ENCODE results near the gene MMP24OS.

- TF ChIP-seq, protein P1, sequence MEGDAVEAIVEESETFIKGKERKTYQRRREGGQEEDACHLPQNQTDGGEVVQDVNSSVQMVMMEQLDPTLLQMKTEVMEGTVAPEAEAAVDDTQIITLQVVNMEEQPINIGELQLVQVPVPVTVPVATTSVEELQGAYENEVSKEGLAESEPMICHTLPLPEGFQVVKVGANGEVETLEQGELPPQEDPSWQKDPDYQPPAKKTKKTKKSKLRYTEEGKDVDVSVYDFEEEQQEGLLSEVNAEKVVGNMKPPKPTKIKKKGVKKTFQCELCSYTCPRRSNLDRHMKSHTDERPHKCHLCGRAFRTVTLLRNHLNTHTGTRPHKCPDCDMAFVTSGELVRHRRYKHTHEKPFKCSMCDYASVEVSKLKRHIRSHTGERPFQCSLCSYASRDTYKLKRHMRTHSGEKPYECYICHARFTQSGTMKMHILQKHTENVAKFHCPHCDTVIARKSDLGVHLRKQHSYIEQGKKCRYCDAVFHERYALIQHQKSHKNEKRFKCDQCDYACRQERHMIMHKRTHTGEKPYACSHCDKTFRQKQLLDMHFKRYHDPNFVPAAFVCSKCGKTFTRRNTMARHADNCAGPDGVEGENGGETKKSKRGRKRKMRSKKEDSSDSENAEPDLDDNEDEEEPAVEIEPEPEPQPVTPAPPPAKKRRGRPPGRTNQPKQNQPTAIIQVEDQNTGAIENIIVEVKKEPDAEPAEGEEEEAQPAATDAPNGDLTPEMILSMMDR (IDR thresholded peaks at IDR 0.05), result no peak
- no peak for TF ChIP-seq POLR2A (IDR thresholded peaks at IDR 0.05)
These were observed 20.3 kb upstream of the MMP24OS start for GRCh38 chr20:35298264-35298663.
